ENCODE measurements around the gene KCNH5.
"Not testable (repeated sequence)": the region's sequence is repeated elsewhere in the genome, so short reads cannot be mapped to it uniquely, and the experiment has no call there.

KCNH5 gene

GRCh38 chr14:62759796-62760195 lies 285.5 kb downstream of the KCNH5 start:
- Histone ChIP-seq H3K4me2 (ENCODE audit: low read depth, low read length, poor library complexity, severe bottlenecking) (no peak overlapping the region), H3K4me3 (ENCODE audit: insufficient read depth, low read length, poor library complexity, severe bottlenecking) (no peak overlapping the region), H3K36me3 (ENCODE audit: low read length) (no peaks in the 10 kb centered on the region), H3K9me3 (ENCODE audit: insufficient read depth, low read length) (no peaks in the 10 kb centered on the region), H3K79me2 (ENCODE audit: insufficient read depth, low read length) (no peaks in the 10 kb centered on the region), H3K27me3 (ENCODE audit: low read length) (no peaks in the 10 kb centered on the region), H3F3A (ENCODE audit: insufficient read depth) (no peaks in the 10 kb centered on the region), H3K27ac (ENCODE audit: low read depth, low read length) (no peak overlapping the region), H3K9me2 (replicated peaks; ENCODE audit: insufficient read depth, low read length) (no peaks in the 10 kb centered on the region), H3K9ac (ENCODE audit: low read length) (no peak overlapping the region), H4K20me1 (ENCODE audit: low read depth, low read length) (no peaks in the 10 kb centered on the region), H2AFZ (ENCODE audit: low read depth, low read length, severe bottlenecking) (no peak overlapping the region)
- no peak for TF ChIP-seq EZH2phosphoT487 (conservative IDR thresholded peaks at IDR 0.05; ENCODE audit: low read length)
- TF ChIP-seq, protein P1, sequence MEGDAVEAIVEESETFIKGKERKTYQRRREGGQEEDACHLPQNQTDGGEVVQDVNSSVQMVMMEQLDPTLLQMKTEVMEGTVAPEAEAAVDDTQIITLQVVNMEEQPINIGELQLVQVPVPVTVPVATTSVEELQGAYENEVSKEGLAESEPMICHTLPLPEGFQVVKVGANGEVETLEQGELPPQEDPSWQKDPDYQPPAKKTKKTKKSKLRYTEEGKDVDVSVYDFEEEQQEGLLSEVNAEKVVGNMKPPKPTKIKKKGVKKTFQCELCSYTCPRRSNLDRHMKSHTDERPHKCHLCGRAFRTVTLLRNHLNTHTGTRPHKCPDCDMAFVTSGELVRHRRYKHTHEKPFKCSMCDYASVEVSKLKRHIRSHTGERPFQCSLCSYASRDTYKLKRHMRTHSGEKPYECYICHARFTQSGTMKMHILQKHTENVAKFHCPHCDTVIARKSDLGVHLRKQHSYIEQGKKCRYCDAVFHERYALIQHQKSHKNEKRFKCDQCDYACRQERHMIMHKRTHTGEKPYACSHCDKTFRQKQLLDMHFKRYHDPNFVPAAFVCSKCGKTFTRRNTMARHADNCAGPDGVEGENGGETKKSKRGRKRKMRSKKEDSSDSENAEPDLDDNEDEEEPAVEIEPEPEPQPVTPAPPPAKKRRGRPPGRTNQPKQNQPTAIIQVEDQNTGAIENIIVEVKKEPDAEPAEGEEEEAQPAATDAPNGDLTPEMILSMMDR (IDR thresholded peaks at IDR 0.05; ENCODE audit: insufficient read depth, low read length, poor library complexity, severe bottlenecking), result no peak

DNA sequence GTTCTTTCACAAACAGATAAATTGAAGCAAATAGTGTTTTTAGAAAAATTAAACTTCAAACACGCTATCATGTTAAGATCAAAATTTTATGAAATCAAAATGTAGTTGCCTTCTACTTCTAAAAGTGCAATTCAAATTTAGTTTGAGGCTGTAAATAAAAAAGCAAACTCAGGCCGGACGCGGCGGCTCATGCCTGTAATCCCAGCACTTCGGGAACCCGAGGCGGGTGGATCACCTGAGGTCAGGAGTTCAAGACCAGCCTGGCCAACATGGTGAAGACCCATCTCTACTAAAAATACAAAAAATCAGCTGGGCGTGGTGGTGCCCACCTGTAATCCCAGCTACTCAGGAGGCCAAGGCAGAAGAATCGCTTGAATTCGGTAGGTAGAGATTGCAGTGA lies 298.4 kb downstream of the KCNH5 start:
- not testable (repeated sequence) for H3K4me2 ChIP-seq (ENCODE audit: low read depth, low read length, poor library complexity, severe bottlenecking); H4K20me1 ChIP-seq (ENCODE audit: low read depth, low read length); H3K79me2 ChIP-seq (ENCODE audit: insufficient read depth, low read length); H3K4me3 ChIP-seq (ENCODE audit: insufficient read depth, low read length, poor library complexity, severe bottlenecking); H2AFZ ChIP-seq (ENCODE audit: low read depth, low read length, severe bottlenecking); H3K36me3 ChIP-seq (ENCODE audit: low read length); H3K27ac ChIP-seq (ENCODE audit: low read depth, low read length); H3F3A ChIP-seq (ENCODE audit: insufficient read depth); H3K9me3 ChIP-seq (ENCODE audit: insufficient read depth, low read length); H3K27me3 ChIP-seq (ENCODE audit: low read length); H3K9ac ChIP-seq (ENCODE audit: low read length); H3K9me2 ChIP-seq (replicated peaks; ENCODE audit: insufficient read depth, low read length)

DNA sequence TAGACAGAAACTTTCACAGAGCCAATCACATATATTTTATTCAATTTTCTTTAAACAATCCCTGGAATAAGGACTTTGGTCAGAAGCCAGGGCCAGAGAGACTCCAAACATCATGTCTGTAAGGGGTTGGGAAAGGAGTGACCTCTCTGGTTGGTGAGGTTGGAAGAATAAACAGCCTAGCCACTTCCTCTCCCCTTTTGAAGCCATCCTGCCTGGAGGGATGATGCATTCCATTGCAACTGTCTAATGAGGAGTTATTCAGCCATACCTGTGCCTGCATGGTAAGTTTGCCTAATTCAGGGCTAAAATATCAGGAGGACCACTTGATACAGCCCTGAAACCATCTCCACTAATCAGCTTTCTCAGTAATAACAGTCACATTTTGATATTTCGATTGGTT lies 299.8 kb downstream of the KCNH5 start:
- Histone ChIP-seq H2AFZ (ENCODE audit: low read depth, low read length, severe bottlenecking) (no peak overlapping the region), H3K27me3 (ENCODE audit: low read length) (no peaks in the 10 kb centered on the region), H4K20me1 (ENCODE audit: low read depth, low read length) (no peaks in the 10 kb centered on the region), H3K36me3 (ENCODE audit: low read length) (no peaks in the 10 kb centered on the region), H3K9me3 (ENCODE audit: insufficient read depth, low read length) (no peaks in the 10 kb centered on the region), H3K4me3 (ENCODE audit: insufficient read depth, low read length, poor library complexity, severe bottlenecking) (no peak overlapping the region), H3K79me2 (ENCODE audit: insufficient read depth, low read length) (no peaks in the 10 kb centered on the region), H3K9ac (ENCODE audit: low read length) (no peak overlapping the region), H3K9me2 (replicated peaks; ENCODE audit: insufficient read depth, low read length) (no peaks in the 10 kb centered on the region), H3F3A (ENCODE audit: insufficient read depth) (no peaks in the 10 kb centered on the region), H3K27ac (ENCODE audit: low read depth, low read length) (no peak overlapping the region), H3K4me2 (ENCODE audit: low read depth, low read length, poor library complexity, severe bottlenecking) (no peak overlapping the region)
- TF ChIP-seq, protein P1 (IDR thresholded peaks at IDR 0.05; ENCODE audit: insufficient read depth, low read length, poor library complexity, severe bottlenecking), result no peak
- no peak for TF ChIP-seq EZH2phosphoT487 (conservative IDR thresholded peaks at IDR 0.05; ENCODE audit: low read length)

DNA sequence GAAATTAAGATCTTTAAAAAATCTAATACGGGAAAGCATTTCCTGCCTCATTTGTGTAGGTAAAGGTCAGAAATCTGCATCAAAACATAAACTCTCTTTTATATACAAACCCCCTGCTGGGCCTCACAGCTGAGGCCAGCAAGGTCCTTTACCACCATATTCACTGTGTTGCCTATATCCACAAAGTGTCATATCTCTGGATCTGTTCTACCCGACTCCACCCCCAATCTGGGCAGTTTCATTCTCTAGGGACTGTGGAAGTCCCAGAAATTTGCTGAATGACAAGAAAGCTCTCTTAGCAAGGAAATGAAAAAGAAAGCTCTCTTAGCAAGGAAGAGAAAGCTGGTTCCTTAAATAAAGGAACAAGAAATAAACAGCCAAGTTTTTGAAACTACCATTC lies 301.7 kb downstream of the KCNH5 start:
- Histone ChIP-seq H3K9me3 (ENCODE audit: insufficient read depth, low read length) (no peaks in the 10 kb centered on the region), H3K36me3 (ENCODE audit: low read length) (no peaks in the 10 kb centered on the region), H4K20me1 (ENCODE audit: low read depth, low read length) (no peaks in the 10 kb centered on the region), H3K27ac (ENCODE audit: low read depth, low read length) (no peak overlapping the region), H3K79me2 (ENCODE audit: insufficient read depth, low read length) (no peaks in the 10 kb centered on the region), H3K9ac (ENCODE audit: low read length) (no peak overlapping the region), H3K4me3 (ENCODE audit: insufficient read depth, low read length, poor library complexity, severe bottlenecking) (no peak overlapping the region), H2AFZ (ENCODE audit: low read depth, low read length, severe bottlenecking) (no peak overlapping the region), H3K9me2 (replicated peaks; ENCODE audit: insufficient read depth, low read length) (no peaks in the 10 kb centered on the region), H3F3A (ENCODE audit: insufficient read depth) (no peaks in the 10 kb centered on the region), H3K27me3 (ENCODE audit: low read length) (no peaks in the 10 kb centered on the region), H3K4me2 (ENCODE audit: low read depth, low read length, poor library complexity, severe bottlenecking) (no peak overlapping the region)
- TF ChIP-seq, protein P1 (IDR thresholded peaks at IDR 0.05; ENCODE audit: insufficient read depth, low read length, poor library complexity, severe bottlenecking), result no peak
- no peak for TF ChIP-seq EZH2phosphoT487 (conservative IDR thresholded peaks at IDR 0.05; ENCODE audit: low read length)
